ENCODE data around the gene JADE1.

The JADE1 gene

GRCh38 chr4:128830906-128831503 is 21.5 kb downstream of the JADE1 start:
- no peak for DNase-seq (ENCODE audit: low read depth)
- no peak overlapping the region for H3K4me3 ChIP-seq (replicated peaks; ENCODE audit: low read depth, low read length)
- TF ChIP-seq CTCF (IDR thresholded peaks at IDR 0.05; ENCODE audit: low read length, missing control alignments), result no peak

- H3K4me3 ChIP-seq (replicated peaks; ENCODE audit: low read depth, low read length), result no peak overlapping the region
- DNase-seq (ENCODE audit: low read depth), result peak; percentile 48
- no peak for TF ChIP-seq CTCF (IDR thresholded peaks at IDR 0.05; ENCODE audit: low read length, missing control alignments)
Measured at GRCh38 chr4:128831531-128832242, 22.2 kb downstream of the JADE1 start.

- H3K4me3 ChIP-seq (replicated peaks; ENCODE audit: low read depth, low read length), result no peak overlapping the region
- no peak for TF ChIP-seq CTCF (IDR thresholded peaks at IDR 0.05; ENCODE audit: low read length, missing control alignments)
- no peak for DNase-seq (ENCODE audit: low read depth)
Measured at GRCh38 chr4:128832243-128832625, 22.7 kb downstream of the JADE1 start.

GRCh38 chr4:128835498-128836222 is 26.2 kb downstream of the JADE1 start:
- TF ChIP-seq CTCF (IDR thresholded peaks at IDR 0.05; ENCODE audit: low read length, missing control alignments), result no peak
- DNase-seq (ENCODE audit: low read depth), result peak; percentile 61

DNA sequence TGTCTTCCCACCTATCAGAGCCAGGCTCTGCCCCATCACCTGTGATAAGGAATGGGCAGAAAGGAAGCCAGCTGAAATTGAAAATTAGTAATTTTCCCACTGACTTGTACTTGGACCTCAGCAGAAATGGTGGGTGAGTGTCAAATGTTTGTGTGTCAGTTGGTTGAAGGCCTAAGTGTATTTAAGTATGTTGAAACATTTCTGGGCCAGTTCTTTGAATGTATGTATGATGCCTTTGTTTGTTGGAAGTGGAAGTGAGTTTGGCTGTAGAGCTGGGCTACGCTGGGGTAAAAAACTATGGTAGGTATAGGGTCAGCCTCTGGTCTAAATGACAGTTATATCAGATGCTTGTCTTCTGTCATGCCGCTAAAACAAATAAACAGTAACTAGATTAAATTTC is 27.7 kb downstream of the JADE1 start:
- H3K4me3 ChIP-seq (replicated peaks; ENCODE audit: low read depth, low read length), result no peak overlapping the region
- DNase-seq (ENCODE audit: low read depth), result no peak
- no peak for TF ChIP-seq CTCF (IDR thresholded peaks at IDR 0.05; ENCODE audit: low read length, missing control alignments)

More at GRCh38 chr4:128835498-128836222, 26.2 kb downstream of the JADE1 start:
- no peak overlapping the region for H3K4me3 ChIP-seq (replicated peaks; ENCODE audit: low read depth, low read length)

DNA sequence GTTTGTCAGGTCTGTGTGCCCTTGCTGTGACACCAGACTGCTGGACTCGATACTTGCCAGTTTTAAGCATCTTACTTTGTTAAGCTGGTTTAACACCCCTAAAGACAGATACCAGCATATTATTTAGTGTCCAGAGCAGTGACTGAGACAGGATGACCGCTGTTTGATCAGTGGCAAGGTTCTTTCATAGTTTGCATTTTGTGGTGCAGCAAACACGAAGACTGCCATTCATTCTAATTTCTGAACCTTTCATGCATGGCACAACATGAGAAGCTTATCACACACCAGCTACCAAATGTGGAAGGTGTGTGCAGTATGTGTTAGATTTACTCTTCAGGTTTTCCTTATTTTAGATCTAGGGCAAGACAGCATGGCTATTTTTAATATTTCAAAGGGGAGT is 28.2 kb downstream of the JADE1 start:
- TF ChIP-seq CTCF (IDR thresholded peaks at IDR 0.05; ENCODE audit: low read length, missing control alignments), result no peak
- no peak overlapping the region for H3K4me3 ChIP-seq (replicated peaks; ENCODE audit: low read depth, low read length)
- no peak for DNase-seq (ENCODE audit: low read depth)

Data from fibroblast of pulmonary artery (primary cell).